RWPE2 (cell line): ENCODE results near the gene RAP2B.

Experiments used
- ATAC-seq: fragments of 200-7000 bp; cut with Tn5 transposase; 3 replicates; pipeline ENCODE4 v1.9.1; 2021; ENCODE audit warnings: low read depth
- DNase-seq: peaks from one replicate; pipeline ENCODE4 v3.0.0-alpha.2; 2020; ENCODE audit warnings: low spot score
- H3K27ac ChIP-seq: fragments of 450-650 bp; 2 replicates; pipeline ENCODE4 v1.5.1; 2017; ENCODE audit warnings: mild to moderate bottlenecking; ENCODE audit not compliant: poor library complexity, severe bottlenecking
- H3K27me3 ChIP-seq: fragments of 250-450 bp; sonication (Bioruptor Pico); 2 replicates; pipeline ENCODE4 v1.5.1; 2021; ENCODE audit warnings: mild to moderate bottlenecking, moderate library complexity; ENCODE audit not compliant: insufficient read depth, poor library complexity, severe bottlenecking
- H3K36me3 ChIP-seq: fragments of 250-450 bp; sonication (Bioruptor Pico); 2 replicates; pipeline ENCODE4 v1.5.1; 2020; ENCODE audit warnings: low read depth, mild to moderate bottlenecking, moderate library complexity
- H3K4me1 ChIP-seq: fragments of 250-450 bp; sonication (Bioruptor Pico); 2 replicates; pipeline ENCODE4 v1.5.1; 2021; ENCODE audit warnings: mild to moderate bottlenecking, moderate library complexity; ENCODE audit not compliant: insufficient read depth, poor library complexity, severe bottlenecking
- H3K4me3 ChIP-seq: fragments of 250-450 bp; sonication (Bioruptor Pico); 2 replicates; pipeline ENCODE4 v1.5.1; 2021; ENCODE audit warnings: mild to moderate bottlenecking, moderate library complexity; ENCODE audit not compliant: severe bottlenecking
- H3K9me3 ChIP-seq: fragments of 250-450 bp; sonication (Bioruptor Pico); 2 replicates; pipeline ENCODE4 v1.5.1; 2021; ENCODE audit warnings: mild to moderate bottlenecking, moderate library complexity; ENCODE audit not compliant: severe bottlenecking
- TF ChIP-seq, protein P1 (sequence below): fragments of 450-650 bp; IDR thresholded peaks from one replicate; pipeline ENCODE4 v1.5.1; 2017; ENCODE audit warnings: mild to moderate bottlenecking, moderate library complexity; ENCODE audit not compliant: poor library complexity, severe bottlenecking

The RAP2B gene

GRCh38 chr3:153163393-153163724, 1.3 kb downstream of the RAP2B start:
- Histone ChIP-seq H3K27ac (peak overlapping the region; percentile 95), H3K36me3 (peaks cover 38% of the 10 kb centered on the region), H3K4me3 (peak overlapping the region; percentile 63), H3K9me3 (no peaks in the 10 kb centered on the region), H3K27me3 (no peaks in the 10 kb centered on the region), H3K4me1 (peaks cover 32% of the 10 kb centered on the region)
- ATAC-seq (no peak), DNase-seq (no peak)
- TF ChIP-seq, protein P1, sequence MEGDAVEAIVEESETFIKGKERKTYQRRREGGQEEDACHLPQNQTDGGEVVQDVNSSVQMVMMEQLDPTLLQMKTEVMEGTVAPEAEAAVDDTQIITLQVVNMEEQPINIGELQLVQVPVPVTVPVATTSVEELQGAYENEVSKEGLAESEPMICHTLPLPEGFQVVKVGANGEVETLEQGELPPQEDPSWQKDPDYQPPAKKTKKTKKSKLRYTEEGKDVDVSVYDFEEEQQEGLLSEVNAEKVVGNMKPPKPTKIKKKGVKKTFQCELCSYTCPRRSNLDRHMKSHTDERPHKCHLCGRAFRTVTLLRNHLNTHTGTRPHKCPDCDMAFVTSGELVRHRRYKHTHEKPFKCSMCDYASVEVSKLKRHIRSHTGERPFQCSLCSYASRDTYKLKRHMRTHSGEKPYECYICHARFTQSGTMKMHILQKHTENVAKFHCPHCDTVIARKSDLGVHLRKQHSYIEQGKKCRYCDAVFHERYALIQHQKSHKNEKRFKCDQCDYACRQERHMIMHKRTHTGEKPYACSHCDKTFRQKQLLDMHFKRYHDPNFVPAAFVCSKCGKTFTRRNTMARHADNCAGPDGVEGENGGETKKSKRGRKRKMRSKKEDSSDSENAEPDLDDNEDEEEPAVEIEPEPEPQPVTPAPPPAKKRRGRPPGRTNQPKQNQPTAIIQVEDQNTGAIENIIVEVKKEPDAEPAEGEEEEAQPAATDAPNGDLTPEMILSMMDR: no peak

DNA sequence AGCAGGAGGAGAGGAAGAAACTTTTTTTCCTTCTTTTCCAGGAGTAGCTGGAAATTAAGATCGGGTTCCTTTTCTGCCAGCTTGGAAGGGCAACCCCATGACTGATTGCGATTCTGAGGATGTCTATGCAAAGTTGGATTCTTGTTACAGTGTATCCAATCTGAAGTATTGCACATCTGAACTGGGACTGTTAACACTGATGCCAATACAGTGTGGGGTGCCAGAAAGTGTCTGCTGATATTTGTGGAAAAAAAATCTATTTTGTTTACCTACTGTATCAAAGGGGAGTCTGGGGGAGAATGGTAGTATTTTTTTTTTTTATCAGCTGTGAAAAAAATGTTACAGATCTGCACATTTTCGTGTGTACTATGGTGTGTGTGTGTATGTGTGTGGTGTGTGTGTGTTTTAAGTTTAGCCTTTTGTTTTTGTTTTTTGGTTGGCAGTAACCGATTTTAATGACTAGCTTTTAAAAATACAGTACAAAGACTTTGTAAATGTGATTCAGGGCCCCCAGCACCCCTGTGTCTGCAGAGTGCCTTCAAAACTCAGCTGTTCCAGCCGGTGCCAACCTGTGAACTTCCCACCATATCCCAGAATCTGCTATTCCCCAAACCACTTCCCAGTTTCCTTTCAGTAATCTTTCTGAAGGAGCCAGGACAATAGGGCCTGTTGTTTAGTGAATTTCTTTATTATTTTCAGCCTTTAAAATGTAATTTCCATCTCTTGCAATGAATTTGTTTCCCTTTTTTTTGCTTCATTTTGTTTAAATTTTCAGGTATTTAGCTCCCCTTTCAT, 1.9 kb downstream of the RAP2B start:
- Histone ChIP-seq H3K9me3 (no peaks in the 10 kb centered on the region), H3K27ac (peak overlapping the region; percentile 95), H3K4me3 (peak overlapping the region; percentile 63), H3K27me3 (no peaks in the 10 kb centered on the region), H3K36me3 (peaks cover 43% of the 10 kb centered on the region), H3K4me1 (peaks cover 31% of the 10 kb centered on the region)
- DNase-seq (no peak), ATAC-seq (no peak)
- TF ChIP-seq, protein P1: no peak

DNA sequence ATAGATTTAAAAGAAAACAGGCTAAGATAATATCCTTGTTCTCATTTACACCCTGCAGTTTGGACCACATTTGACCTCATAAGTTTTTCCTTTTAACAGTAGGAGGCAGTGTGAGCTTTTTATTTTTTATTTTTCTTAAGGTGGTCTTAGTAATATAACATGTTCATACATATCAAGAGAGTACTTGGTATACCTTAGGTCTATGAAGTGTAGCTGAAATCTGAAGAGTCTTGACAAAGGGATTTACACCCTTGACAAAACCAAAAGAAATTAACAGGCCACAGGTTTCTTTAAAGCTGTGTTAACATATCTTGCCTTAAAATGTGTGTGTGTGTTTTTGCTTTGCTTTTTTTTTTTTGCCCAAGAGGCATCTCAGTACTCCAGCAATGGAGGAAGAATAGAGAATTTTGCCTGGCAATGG, 3.2 kb downstream of the RAP2B start:
- peak overlapping the region; percentile 63 for H3K4me3 ChIP-seq
- peak overlapping the region; percentile 95 for H3K27ac ChIP-seq
- H3K4me1 ChIP-seq: peaks cover 18% of the 10 kb centered on the region
- TF ChIP-seq, protein P1: peak; percentile 49
- peaks cover 49% of the 10 kb centered on the region for H3K36me3 ChIP-seq
- DNase-seq (no peak), ATAC-seq (no peak)
- no peaks in the 10 kb centered on the region for H3K27me3 ChIP-seq
- no peaks in the 10 kb centered on the region for H3K9me3 ChIP-seq

DNA sequence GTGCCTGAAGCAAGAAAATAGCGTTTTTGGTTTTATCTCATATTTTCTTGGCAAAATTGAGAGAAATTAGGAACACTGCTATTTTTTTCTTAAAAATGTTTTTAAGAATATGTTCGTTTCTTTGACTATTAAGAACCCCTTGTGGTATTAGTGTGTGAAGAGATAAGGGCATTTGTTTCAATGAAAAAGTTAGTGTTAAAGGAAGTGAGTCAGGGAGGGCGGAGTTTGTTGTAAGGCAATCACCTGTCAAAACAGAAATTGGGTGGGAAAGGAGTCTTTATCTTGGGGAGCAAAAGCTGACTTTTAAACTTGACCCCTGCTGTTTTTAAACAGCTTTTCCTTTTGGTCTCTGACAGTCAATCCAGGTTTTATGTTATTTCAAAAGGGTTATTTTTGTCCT, 4.2 kb downstream of the RAP2B start:
- Histone ChIP-seq H3K36me3 (peaks cover 55% of the 10 kb centered on the region), H3K4me1 (peaks cover 17% of the 10 kb centered on the region), H3K4me3 (peak overlapping the region; percentile 63), H3K27me3 (no peaks in the 10 kb centered on the region), H3K9me3 (no peaks in the 10 kb centered on the region), H3K27ac (peak overlapping the region; percentile 95)
- DNase-seq (no peak), ATAC-seq (no peak)
- TF ChIP-seq, protein P1: no peak

DNA sequence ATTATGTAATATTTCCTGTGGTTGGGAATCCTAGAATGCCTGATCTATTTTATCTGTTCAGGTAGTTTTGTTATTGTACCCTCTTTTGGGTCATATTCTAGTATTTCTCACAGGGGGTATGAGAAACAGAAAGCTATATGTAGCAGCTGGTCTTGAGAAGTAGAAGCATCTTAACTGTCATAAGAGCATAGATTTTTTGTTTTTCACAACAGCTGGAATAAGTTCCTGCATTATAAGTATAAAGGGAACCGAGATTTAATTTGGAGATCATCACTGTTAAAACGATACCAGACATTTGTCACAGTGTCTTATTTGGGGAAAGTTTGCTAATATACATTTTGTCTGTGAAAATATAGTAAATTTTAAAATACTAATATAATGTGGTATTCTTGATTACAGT, 4.8 kb downstream of the RAP2B start:
- no peak for ATAC-seq
- peak overlapping the region; percentile 95 for H3K27ac ChIP-seq
- no peak for DNase-seq
- no peak overlapping the region for H3K4me3 ChIP-seq
- peaks cover 55% of the 10 kb centered on the region for H3K36me3 ChIP-seq
- no peaks in the 10 kb centered on the region for H3K9me3 ChIP-seq
- H3K4me1 ChIP-seq: peaks cover 17% of the 10 kb centered on the region
- no peaks in the 10 kb centered on the region for H3K27me3 ChIP-seq
- TF ChIP-seq, protein P1: no peak
